ENCODE data around the gene DCAF4.
"Not testable (repeated sequence)": the region's sequence is repeated elsewhere in the genome, so short reads cannot be mapped to it uniquely, and the experiment has no call there.

The DCAF4 gene

DNA sequence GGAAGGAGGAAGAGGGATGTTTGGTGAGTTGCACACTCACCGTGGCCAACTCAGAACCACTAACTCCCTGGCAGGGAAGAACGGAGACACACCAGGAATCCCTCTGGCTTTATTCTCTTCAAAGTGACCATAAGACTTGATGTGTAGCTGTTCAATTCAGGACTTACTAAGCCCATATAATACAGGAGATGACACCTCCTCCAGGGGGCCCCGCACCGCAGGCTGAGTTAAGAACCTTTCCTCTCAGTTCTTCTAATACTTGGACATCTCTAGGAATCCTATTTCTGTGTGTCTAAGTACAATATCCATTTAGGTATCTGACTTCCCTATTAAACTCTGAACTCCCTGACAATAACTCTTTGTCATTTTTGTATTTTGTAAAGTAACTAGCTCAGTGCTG is 49.5 kb downstream of the DCAF4 start:
- DNase-seq, result no peak

DNA sequence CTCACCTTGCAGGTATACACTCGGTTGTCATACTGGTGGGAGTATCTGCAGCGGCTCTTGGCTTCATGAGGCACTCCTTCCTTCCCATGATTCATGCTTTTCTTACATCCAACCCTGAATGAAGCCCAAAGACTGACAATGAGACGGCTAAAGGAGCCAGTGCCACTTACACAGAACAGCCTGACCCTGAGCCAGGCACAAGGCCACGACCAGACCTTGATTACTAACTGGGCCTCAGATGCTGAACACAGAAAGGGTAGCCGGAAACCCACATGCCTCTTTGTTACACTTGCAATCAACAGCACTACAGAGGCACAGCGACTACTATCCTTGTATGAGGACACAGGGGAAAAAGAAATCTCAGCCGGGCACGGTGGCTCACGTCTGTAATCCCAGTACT is 52.6 kb downstream of the DCAF4 start:
- DNase-seq, result no peak

DNA sequence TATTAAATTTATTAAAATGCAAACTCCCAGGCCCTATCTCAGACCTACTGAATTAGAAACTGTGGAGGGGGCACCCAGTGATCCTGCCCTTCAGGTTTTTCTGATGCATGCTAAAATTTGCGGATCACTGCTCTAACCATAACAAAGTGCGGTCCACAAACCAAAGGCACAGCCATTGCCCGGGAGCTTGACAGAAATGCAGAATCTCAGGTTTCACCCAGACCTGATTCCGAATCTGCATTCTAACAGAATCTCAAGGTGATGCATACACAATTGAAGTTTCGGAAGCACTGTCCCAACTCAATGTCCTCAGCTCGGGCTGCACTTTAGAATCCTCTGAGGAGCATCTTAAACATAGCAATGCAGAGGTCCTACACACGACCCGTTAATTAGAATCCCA is 54.6 kb downstream of the DCAF4 start:
- no peak for DNase-seq

DNA sequence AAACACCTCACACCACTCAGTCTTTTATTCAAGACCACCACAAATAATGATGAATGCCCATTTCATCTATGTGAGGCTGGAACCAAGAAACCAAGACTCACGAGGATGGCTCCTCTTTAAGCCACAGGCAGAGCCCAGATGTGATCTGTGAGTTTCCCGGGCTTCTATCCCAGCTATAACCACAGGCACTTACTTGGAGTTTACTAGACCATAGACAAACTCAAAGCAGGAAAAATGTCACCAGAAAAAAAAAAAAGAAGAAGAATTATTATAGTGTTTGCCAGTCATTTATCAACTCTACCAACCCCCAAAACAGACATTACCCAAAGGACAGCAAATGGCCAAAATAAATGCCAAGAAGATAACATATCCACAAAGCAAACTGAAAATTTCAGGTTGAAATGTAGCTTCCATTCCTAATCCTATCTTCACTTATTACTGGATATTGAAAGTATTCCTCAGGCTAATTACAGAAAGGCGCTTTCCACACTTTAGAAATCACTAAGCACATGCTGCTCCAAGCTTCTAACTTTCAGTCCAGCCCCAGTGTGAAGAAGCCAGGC is 56.0 kb downstream of the DCAF4 start:
- no peak for DNase-seq

DNA sequence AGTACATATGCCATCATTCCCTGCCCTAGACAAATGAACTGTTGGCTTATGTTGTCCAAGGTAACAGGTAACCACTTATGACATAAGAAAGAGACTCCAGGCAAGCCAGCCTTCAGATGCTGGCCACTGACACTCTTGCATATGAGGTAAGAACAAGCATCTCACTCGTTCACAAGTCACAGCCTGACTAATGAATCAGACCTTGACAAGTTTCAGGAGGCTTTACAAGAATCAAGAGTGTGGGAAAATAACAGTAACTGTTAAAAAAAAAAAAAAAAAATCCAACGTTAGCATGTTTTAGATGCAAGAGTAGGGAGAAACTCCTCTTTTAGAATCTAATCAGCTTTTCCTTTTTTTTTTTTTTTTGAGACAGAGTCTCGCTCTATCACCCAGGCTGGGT is 60.0 kb downstream of the DCAF4 start:
- no peak for DNase-seq

DNA sequence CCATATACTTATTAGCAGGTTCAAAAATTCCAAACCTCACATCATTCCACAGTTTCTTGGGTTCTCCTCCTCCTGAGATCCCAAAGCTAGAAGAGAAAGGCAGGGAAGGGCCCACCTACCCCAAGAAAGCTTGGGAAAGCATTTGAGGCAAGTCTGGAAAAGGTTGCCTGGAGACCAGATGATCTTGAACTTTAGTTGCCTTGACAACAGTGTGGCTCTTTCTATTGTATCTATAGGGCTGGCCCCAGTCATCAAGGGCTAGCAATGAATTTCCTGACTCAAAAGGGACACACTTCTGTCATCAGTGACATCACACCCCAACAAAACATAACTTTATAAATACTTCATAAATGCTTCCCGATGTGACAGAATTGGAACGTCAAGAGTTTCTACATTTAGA is 60.6 kb downstream of the DCAF4 start:
- no peak for DNase-seq

DNA sequence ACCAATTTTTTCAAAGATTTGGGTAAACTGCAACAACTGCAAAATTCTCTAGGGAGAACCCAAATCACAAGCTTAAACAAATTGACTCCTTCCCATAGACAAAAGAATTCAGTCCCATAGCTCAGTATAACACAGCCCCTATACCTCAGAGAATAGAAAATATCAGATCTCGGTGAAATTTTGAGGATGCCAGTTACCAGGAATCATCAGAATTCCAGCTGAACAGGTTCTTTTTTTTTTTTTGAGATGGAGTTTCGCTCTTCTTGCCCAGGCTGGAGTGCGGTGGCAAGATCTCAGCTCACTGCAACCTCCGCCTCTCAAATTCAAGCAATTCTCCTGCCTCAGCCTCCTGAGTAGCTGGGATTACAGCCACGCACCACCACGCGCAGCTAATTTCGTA is 63.9 kb downstream of the DCAF4 start:
- DNase-seq, result no peak

DNA sequence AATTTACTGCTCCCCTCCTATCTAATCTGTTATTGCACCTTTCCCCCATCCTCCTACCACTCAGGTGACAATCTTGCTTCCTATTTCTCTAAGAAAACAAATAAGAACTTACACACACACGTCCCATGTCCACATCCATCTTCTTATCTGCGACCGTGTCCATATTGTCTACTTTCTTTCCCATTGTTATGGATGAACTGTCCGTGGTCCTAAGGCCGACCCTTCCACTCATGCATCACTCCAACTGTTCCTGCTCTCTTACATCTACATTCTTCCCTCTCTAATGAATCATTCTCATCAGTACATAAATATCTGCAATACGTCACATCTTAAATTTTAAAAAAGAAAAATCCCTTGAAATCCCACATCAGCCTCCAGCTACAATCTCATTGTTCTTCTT is 70.7 kb downstream of the DCAF4 start:
- no peak for DNase-seq

DNA sequence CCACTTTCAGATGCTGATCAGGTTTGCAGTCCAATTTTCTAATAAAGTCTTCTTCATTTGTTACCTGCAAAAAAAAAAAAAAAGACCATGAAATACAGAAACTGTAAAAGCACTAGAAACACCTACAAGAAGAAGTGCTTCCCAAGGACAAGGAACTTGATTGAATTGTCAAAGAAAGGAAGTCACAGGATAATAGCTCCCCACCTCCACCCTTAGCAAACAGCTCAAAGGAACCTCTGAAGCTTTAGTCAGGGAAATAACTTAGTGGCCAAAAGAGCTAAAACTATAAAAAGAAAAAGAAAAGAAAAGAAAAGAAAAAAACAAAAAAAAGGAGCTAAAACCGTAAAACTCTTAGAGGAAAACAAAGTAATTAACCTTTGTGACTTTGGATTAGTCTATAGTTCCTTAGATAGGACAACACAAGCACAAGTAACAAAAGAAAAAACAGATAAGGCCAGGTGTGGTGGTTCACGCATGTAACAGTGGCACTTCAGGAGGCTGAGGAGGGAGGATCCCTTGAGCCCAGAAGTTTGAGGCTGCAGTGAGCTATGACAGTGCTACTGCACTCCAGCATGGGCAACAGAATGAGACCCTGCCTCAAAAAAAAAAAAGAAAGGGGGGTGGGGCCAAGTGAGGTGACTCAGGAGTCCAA is 72.1 kb downstream of the DCAF4 start:
- DNase-seq, result no peak

DNA sequence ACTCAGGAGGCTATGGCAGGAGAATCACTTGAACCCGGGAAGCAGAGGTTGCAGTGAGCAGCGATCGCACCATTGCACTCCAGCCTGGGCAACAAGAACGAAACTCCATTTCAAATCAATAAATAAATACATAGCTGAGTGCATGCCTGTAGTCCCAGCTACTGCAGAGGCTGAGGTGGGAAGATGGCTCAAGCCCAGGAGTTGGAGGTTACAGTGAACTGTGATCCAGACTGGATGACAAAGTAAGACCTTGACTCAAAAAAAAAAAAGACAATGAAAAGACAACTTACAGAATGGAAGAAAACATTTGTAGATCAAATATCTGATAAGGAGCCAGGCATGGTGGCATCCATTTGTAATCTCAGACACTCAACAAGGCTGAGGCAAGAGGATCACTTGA is 73.1 kb downstream of the DCAF4 start:
- DNase-seq, result no peak

DNA sequence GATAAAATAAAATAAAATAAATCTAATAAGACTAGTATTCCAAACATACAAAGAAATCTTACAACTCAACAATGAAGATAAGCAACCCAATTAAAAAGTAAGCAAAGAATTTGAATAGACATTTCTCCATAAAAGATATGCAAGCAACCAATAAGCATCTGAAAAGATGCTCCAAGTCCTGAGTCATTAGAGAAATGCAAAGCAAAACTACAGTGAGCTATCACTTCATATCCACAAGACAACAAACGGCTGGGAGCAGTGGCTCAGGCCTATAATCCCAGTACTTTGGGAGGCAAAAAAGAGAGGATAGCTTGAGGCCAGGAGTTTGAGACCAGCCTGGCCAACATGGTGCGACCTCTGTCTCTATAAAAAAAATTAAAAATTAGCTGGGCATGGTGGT is 73.8 kb downstream of the DCAF4 start:
- no peak for DNase-seq

DNA sequence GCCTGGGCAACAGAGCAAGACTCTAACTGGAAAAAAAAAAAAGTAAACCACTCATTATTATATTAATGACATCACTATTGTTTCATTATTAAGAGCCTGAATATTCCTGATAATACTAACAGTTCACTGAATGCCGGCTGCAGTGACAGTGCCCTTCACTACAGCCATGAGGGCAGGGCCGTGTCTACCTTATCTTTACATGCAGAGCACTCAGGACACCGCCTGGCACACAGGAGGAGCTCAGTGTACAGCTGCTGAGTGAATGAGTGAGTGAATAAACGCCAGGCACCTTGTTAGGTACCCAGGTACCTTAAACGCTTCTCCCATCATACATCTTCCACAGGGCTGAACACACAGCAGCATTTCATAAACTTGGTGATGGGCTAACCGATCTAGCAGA is 77.4 kb downstream of the DCAF4 start:
- no peak for DNase-seq

DNA sequence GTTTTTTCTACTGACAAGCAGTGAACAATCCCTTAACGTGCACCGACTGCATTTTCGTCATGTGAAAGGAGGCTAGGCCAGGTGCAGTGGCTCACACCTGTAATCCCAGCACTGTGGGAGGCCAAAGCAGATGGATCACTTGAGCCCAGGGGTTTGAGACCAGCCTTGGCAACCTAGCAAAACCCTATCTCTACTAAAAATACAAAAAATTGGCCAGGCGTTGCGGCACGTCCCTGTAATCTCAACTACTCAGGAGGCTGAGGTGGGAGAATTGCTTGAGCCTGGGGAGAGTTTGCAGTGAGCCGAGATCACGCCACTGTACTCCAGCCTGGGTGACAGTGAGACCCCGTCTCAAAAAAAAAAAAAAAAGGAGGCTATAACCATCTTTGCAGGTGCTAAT is 78.4 kb downstream of the DCAF4 start:
- DNase-seq, result not testable (repeated sequence)

DNA sequence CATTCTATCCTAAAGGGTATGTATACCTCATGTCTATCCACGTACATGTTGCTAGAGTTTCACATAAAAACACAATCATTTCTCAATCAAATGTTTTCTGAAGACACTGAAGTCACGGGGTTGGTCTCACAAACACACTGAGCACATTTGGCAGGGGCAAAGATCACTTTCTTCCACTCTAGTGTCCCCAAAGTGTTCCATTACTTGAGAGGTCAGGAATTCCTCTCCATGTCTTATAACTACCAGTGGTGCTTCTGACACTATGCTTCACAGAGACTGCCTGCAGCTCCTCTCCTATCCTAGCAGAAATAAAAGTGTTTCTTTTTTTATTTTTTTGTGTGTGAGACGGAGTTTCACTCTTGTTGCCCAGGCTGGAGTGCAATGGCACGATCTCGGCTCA is 81.6 kb downstream of the DCAF4 start:
- DNase-seq, result no peak

DNA sequence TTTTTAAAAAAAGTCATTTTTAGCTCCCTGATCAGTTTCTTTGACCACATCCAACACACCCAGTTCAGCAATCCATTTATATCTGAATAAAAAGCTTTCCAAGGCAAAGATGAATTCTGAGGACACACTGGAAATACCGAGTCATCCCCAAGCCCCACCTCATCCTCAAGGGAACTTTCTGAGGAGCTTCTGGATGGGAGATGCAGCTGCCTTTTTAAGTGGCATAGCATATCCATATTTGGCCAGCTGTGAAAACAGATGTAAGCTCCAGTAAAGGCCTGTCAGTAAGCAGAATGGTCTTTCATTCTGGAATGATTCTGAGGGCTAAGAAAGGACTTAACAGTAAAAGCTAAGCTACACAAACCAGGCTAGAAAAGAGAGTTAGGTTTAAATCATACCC is 82.2 kb downstream of the DCAF4 start:
- no peak for DNase-seq

All from cerebellar nuclear complex (tissue), 1 donor.